NCI-H460 (cell line): ENCODE results near the gene DLD. TPM values are rescaled to one million over a fixed set of nuclear protein-coding genes. Genes with fewer than 3 reads are reported as not detected.

ENCODE experiments used
- DNase-seq: peaks from one replicate; pipeline ENCODE4 v3.0.0-alpha.2; 2016; ENCODE audit warnings: low read depth; ENCODE audit errors: extremely low read depth
- total RNA-seq: library from RNA; depleted of rRNA; stranded (reverse); fragments of >200 nt; shearing (Covaris generic); gene quantifications from 2 replicates; pipeline ENCODE4 v1.2.3, GENCODE V29; 2014; rRNA removed

DLD gene
- total RNA-seq, 1 experiment from 2014 or later: 145 TPM

DNA sequence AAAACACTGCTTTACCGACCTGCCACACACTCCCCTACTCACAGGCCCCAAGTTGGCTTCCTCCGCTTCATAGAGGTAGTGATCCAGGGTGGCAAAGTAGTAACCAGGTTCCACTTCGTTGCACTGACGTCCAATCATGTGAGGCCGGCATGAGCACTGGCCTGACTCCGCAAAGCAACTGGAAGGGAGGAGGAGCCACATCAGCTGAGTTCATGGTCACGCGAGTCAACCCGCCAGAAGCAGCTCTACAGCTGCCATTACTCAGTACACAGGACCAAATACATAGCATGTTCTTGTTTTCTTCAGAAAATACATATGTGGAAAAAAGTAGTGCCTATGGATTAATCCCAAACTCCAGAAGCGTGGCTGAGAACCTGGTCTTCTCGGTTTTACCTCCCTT lies 73.5 kb downstream of the DLD start:
- no peak for DNase-seq

DNA sequence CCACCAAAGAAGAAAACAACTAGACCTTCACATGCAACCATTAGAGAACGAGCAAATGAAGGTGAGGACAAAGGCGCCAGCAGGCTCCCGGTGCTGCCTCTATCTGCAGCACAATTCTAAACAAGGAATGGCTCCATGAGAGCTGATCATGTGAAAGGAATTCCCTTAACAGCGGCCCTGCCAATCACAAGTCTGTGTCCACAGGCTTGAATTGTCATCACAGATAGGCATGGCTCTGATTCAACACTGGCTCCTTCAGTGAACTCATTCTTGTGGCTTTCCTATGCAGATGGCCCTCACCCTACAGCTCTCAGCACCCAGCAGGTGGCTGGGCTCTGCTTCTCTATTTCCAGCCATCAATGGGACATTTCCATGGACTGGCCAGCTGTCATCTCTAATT lies 75.7 kb downstream of the DLD start:
- DNase-seq: no peak

DNA sequence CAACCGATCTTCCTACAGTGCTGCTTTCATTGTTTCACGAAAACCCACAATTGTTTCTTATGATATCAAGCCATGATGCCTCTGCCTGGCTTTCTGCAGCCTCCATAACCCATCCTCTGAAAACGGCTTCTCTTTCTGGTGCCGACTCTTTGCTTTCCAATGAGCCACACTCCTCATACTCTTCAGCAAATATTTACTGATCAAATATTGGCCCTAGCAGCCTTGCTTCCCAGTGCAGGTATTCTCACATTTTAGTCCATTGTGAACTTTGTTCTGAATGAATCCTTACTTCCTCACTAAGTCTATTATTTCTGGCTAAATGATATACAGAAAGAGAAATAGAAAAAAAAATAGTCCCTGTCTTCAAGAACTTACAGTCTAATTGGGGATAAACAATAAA lies 76.4 kb downstream of the DLD start:
- no peak for DNase-seq

DNA sequence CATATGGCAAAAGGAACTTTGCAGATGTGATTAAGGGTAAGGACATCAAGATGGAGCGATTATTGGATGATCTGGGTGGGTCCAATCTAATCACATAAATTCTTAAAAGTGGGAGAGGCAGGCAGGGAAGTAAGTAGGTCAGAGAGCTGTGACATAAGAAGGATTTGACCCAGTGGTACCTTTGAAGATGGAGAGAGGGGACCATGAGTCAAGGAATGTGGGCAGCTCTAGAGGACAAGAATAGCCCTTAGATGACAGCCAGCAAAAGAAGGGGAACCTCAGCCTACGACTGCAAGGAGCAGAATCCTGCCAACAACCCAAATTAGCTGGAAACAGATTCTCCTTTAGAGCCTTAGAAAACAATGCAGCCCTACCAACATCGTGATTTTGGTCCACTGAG lies 77.5 kb downstream of the DLD start:
- no peak for DNase-seq

DNA sequence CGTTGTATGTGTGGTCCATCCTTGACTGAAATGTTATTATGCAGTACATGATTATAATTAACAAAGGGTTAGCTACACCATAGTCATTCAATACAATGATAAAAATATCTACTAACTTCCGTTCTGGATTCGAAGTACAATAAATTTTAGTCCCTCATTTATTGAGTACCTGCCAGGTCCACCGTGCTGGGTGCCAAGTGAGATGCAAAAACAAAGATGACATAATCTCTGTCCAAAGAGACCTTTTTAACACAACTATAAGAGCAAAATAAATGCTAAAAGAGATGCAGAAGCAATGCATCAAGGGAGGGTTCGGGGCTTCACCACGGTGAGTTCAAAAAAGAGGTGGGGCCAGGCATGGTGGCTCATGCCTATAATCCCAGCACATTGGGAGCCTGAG lies 78.9 kb downstream of the DLD start:
- DNase-seq: no peak

Other genes starting within 250 kb of the DLD start
- gene SLC26A4, start 230.4 kb upstream of the DLD start, total RNA-seq: 0.22 and 0.35 TPM in 2 replicates
- gene CBLL1, start 147.0 kb upstream of the DLD start, total RNA-seq: 41.1 and 41.4 TPM in 2 replicates
- gene SLC26A3, start 88.0 kb upstream of the DLD start, total RNA-seq: not detected in 2 replicates
- gene LAMB1, start 112.0 kb downstream of the DLD start, total RNA-seq: 144 and 146 TPM in 2 replicates
- 0.59 and 0.69 TPM in 2 replicates for gene LAMB4, start 239.2 kb downstream of the DLD start, total RNA-seq